Endothelial cell of umbilical vein (primary cell): ENCODE results near the gene COPS9. TPM values are rescaled to one million over a fixed set of nuclear protein-coding genes. Genes with fewer than 3 reads are reported as not detected.

Experiments
- BruUV-seq: library from RNA; stranded (reverse); fragments of 400-500 nt; replicated peaks from 2 replicates; lab custom pipeline; 2021; lab: Mats Ljungman, UMichigan
- CTCF ChIA-PET: fragments of 300-600, 350-600 bp; sonication (Branson Sonifier 250); formaldehyde crosslinking; loops from one replicate; lab custom pipeline; 2021; ENCODE audit warnings: antibody characterized with exemption, inconsistent platforms; lab: Charles Lee
- POLR2A ChIA-PET: fragments of 300-600, 350-600 bp; sonication (Branson Sonifier 250); formaldehyde crosslinking; loops from one replicate; lab custom pipeline; 2021; ENCODE audit warnings: antibody characterized with exemption, inconsistent platforms; lab: Charles Lee
- DNase-seq: peaks from one replicate; pipeline ENCODE4 v3.0.0-alpha.2; 2011; ENCODE audit warnings: low read depth, low spot score
- FAIRE-seq: peaks from 2 replicates; lab custom pipeline; 2011; peaks lifted over from hg19 to GRCh38; lab: Jason Lieb, UNC
- H2AFZ ChIP-seq: 2 replicates; pipeline ENCODE4 v1.6.0; 2012; ENCODE audit warnings: low read depth, low read length, control low read depth, inconsistent platforms
- H3K27ac ChIP-seq: 2 replicates; pipeline ENCODE4 v1.5.1; 2011; ENCODE audit warnings: low read depth, mild to moderate bottlenecking, control low read depth, low read length, moderate library complexity; ENCODE audit not compliant: insufficient read depth
- H3K27me3 ChIP-seq, 2 experiments: 2 replicates each; pipeline versions ENCODE4 v1.6.0 to v1.6.1; 2011; ENCODE audit warnings: low read length in 2 of 2, mixed read lengths in 1 of 2; ENCODE audit not compliant: control insufficient read depth in 2 of 2, insufficient read depth in 2 of 2
- H3K36me3 ChIP-seq, 2 experiments: 2 replicates in 1 of 2; 3 replicates in 1 of 2; pipeline ENCODE4 v1.5.1; 2011; ENCODE audit warnings: low read length in 2 of 2, mild to moderate bottlenecking in 1 of 2, moderate library complexity in 1 of 2; ENCODE audit not compliant: control insufficient read depth in 2 of 2, insufficient read depth in 2 of 2; ENCODE audit errors: extremely low read depth in 1 of 2
- H3K4me1 ChIP-seq: 3 replicates; pipeline ENCODE4 v1.5.1; 2011; ENCODE audit warnings: mild to moderate bottlenecking, low read length; ENCODE audit not compliant: control insufficient read depth, insufficient read depth; ENCODE audit errors: extremely low read depth
- H3K4me2 ChIP-seq: 2 replicates; pipeline ENCODE4 v1.6.1; 2011; ENCODE audit warnings: low read length, control low read depth, mixed read lengths; ENCODE audit not compliant: insufficient read depth
- H3K4me3 ChIP-seq, 3 experiments: fragments of 200-600 bp in 1 of 3; sonication (generic), shearing (Covaris generic) in 1 of 3; replicated peaks in 1 of 3; 2 replicates each; pipeline ENCODE4 v1.5.1; 2011 to 2016; ENCODE audit warnings: control low read depth in 3 of 3, low read length in 3 of 3, mild to moderate bottlenecking in 2 of 3, inconsistent platforms in 1 of 3, low read depth in 1 of 3, moderate library complexity in 1 of 3; ENCODE audit not compliant: insufficient read depth in 1 of 3
- H3K79me2 ChIP-seq: 2 replicates; pipeline ENCODE4 v1.6.0; 2012; ENCODE audit warnings: low read length, inconsistent platforms; ENCODE audit not compliant: control insufficient read depth, insufficient read depth
- H3K9ac ChIP-seq: replicated peaks from 2 replicates; pipeline ENCODE3; 2011; ENCODE audit warnings: low read length, control low read depth; ENCODE audit not compliant: insufficient read depth; ENCODE audit errors: extremely low read depth
- H3K9me1 ChIP-seq: replicated peaks from 3 replicates; pipeline ENCODE4 v1.6.0; 2011; ENCODE audit warnings: mild to moderate bottlenecking, low read length; ENCODE audit not compliant: control insufficient read depth, insufficient read depth; ENCODE audit errors: extremely low read depth
- H3K9me3 ChIP-seq: replicated peaks from 2 replicates; pipeline ENCODE4 v1.5.1; 2012; ENCODE audit warnings: low read length, inconsistent platforms; ENCODE audit not compliant: control insufficient read depth, insufficient read depth
- H4K20me1 ChIP-seq: replicated peaks from 2 replicates; pipeline ENCODE3; 2011; ENCODE audit warnings: mild to moderate bottlenecking, low read length; ENCODE audit not compliant: control insufficient read depth, insufficient read depth; ENCODE audit errors: extremely low read depth
- CTCF ChIP-seq, 2 donors: IDR thresholded peaks; 1 replicate in 1 of 2; 2 replicates in 1 of 2; pipeline ENCODE4 v1.5.1; 2011; ENCODE audit warnings: low read length in 2 of 2, mild to moderate bottlenecking in 2 of 2, moderate library complexity in 2 of 2, control low read depth in 1 of 2, inconsistent platforms in 1 of 2, low read depth in 1 of 2; ENCODE audit not compliant: insufficient read depth in 1 of 2; ENCODE audit errors: extremely low read depth in 1 of 2
- EZH2 ChIP-seq: IDR thresholded peaks from 2 replicates; pipeline ENCODE4 v1.6.1; 2012; ENCODE audit warnings: borderline replicate concordance, low read depth, mild to moderate bottlenecking, moderate library complexity, low read length, inconsistent platforms; ENCODE audit not compliant: severe bottlenecking
- FOS ChIP-seq: IDR thresholded peaks from 2 replicates; pipeline ENCODE4 v1.6.1; 2011; ENCODE audit warnings: mild to moderate bottlenecking, low read length, moderate library complexity, borderline replicate concordance; ENCODE audit not compliant: insufficient read depth
- GATA2 ChIP-seq: IDR thresholded peaks from 2 replicates; pipeline ENCODE4 v1.7.0; 2011; ENCODE audit warnings: low read depth, mild to moderate bottlenecking, moderate library complexity, mixed read lengths, low read length; ENCODE audit not compliant: insufficient read length, insufficient read depth
- JUN ChIP-seq: IDR thresholded peaks from 2 replicates; pipeline ENCODE4 v1.6.1; 2011; ENCODE audit warnings: borderline replicate concordance, low read depth; ENCODE audit not compliant: insufficient read length, insufficient read depth
- MYC ChIP-seq: IDR thresholded peaks from one replicate; pipeline ENCODE4 v1.6.1; 2011; ENCODE audit warnings: mild to moderate bottlenecking, low read depth, low read length
- POLR2A ChIP-seq: IDR thresholded peaks from 2 replicates; pipeline ENCODE4 v1.6.1; 2012; ENCODE audit warnings: low read depth, mild to moderate bottlenecking, control low read depth, low read length
- POLR2AphosphoS5 ChIP-seq: IDR thresholded peaks from 2 replicates; pipeline ENCODE4 v1.6.1; 2012; ENCODE audit warnings: low read depth, mild to moderate bottlenecking, control low read depth, low read length, moderate library complexity; ENCODE audit not compliant: insufficient read depth
- dilution Hi-C: fragments of 300-500 bp; cut with MboI; formaldehyde crosslinking; loops from one replicate; pipeline ENCODE4 v1.15.0; 2019; ENCODE audit warnings: low sequenced_read_pairs; ENCODE audit not compliant: extremely low pct_ligation_motif_present
- intact Hi-C: fragments of 100-400 bp; cut with micrococcal nuclease; formaldehyde crosslinking; loops from one replicate; pipeline ENCODE4 v1.10.0; 2022
- polyA plus RNA-seq, 4 experiments: library from polyadenylated mRNA; depleted of rRNA in 3 of 4; stranded (reverse) in 3 of 4; unstranded in 1 of 4; fragments of >200 nt; gene quantifications; 2 replicates each; pipeline versions ENCODE4 v1.2.1 to v1.2.3, GENCODE V29; 2011 to 2012; ENCODE audit warnings: missing spikeins in 1 of 4
- total RNA-seq: library from RNA; stranded (reverse); gene quantifications from 2 replicates; pipeline ENCODE4 v1.2.3, GENCODE V29; 2021
- TF ChIP-seq, protein P1 (sequence below): IDR thresholded peaks from 2 replicates; pipeline ENCODE4 v1.6.1; 2011; ENCODE audit not compliant: insufficient read depth, insufficient read length

COPS9 gene
- total and polyA plus RNA-seq, 2 donors (not counting 3 experiments of a cell fraction or from before 2014, with no cell fraction given) = 196 to 361 TPM

DNA sequence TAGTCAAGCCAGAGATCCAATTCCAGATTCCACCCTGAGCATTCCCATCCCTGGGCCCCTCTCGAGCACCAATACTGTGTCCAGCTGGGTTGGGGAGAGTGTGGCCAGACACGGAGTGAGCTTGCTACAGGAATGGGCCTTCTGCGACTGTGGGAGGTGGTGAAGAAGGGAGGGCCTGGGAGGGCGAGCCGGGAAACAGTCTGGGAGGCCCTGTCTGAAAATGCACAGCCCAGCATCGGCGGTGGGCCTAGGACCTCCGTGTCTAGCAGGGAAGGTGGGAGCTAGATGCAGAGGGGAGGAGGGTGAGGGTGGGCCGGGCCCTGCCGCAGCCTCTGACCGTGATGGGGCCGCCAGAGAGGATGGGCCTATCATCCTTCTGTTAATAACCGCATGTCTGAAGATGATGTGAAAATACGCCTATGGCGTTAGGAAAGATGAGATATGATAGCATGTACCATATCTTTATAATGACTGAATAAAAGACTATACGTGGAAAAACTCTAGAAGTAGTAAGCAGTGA, 6.2 kb upstream of the COPS9 start:
- Histone ChIP-seq H2AFZ (no peak overlapping the region), H3K79me2 (no peaks in the 10 kb centered on the region), H3K9me1 (no peaks in the 10 kb centered on the region), H3K36me3 (no peaks in the 10 kb centered on the region), H3K4me3 (no peak overlapping the region), H3K9ac (no peak overlapping the region), H3K27ac (no peak overlapping the region), H3K4me2 (no peak overlapping the region), H3K9me3 (no peaks in the 10 kb centered on the region), H3K27me3 (no peaks in the 10 kb centered on the region), H3K4me1 (no peaks in the 10 kb centered on the region), H4K20me1 (no peaks in the 10 kb centered on the region)
- intact Hi-C loops = loop anchor here (5.0 to 10.0 kb wide), 2 partner anchors 208 to 1000 kb away; no protein-coding TSS in a partner anchor
- TF ChIP-seq EZH2 = no peak
- TF ChIP-seq FOS = no peak
- no peak for TF ChIP-seq POLR2AphosphoS5
- no peak for TF ChIP-seq MYC
- TF ChIP-seq, protein P1, sequence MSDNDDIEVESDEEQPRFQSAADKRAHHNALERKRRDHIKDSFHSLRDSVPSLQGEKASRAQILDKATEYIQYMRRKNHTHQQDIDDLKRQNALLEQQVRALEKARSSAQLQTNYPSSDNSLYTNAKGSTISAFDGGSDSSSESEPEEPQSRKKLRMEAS = no peak
- no peak for TF ChIP-seq POLR2A
- no peak for TF ChIP-seq GATA2
- no peak for TF ChIP-seq JUN
- no peak for TF ChIP-seq CTCF (IDR thresholded peaks at IDR 0.05; ENCODE audit: extremely low read depth in 1 of 2, insufficient read depth in 1 of 2, low read depth in 1 of 2, low read length in 2 of 2)
- DNase-seq (no peak), FAIRE-seq (no peak)
- CTCF ChIA-PET = interaction anchor here (0.9 to 5.7 kb wide), 7 partner anchors 10 to 1629 kb away, joined by 4 to 199 read pairs (median 5); no protein-coding TSS in a partner anchor
- POLR2A ChIA-PET = no interaction called here
- dilution Hi-C loops = no loop called here
- BruUV-seq = no TSS peak
